ENCODE results near the gene MYRIP.

GRCh38 chr3:40304352-40304751, 494.9 kb downstream of the MYRIP start:
- TF ChIP-seq ATF7 (IDR thresholded peaks at IDR 0.05; ENCODE audit: low read depth) (no peak), NFIC (IDR thresholded peaks at IDR 0.05; ENCODE audit: low read depth, low read length) (no peak)

Data from GM12878 (cell line).